GM10266 (cell line): Measurements from ENCODE around the gene ZSCAN12.

Source experiments
- DNase-seq: peaks from one replicate; pipeline ENCODE4 v3.0.0; 2012; ENCODE audit errors: extremely low spot score
- TF ChIP-seq, protein P1 (sequence below): IDR thresholded peaks from 2 replicates; pipeline ENCODE4 v1.5.1; 2012; ENCODE audit warnings: mild to moderate bottlenecking, low read depth; ENCODE audit not compliant: control insufficient read depth, insufficient read depth; ENCODE audit errors: missing control alignments

ZSCAN12 gene

DNA sequence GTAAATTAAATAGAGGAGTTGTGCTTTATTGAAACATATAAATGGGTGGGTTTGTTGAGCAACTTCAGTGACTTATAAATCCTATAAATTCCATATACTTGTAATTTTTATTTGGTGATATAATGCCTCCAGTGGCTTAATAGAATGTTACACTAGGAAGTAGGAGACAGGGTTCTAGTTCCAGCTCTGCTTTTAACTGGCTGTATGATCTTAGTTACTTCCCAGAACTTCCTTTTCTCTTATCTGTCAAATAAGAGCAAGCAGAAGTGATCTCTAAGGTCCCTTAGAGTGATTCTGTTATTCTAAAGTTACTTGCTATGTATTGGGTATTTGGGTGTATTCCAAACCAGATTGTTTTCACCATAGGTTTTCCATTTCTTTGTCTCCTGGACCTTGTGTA, 33.6 kb upstream of the ZSCAN12 start:
- TF ChIP-seq, protein P1, sequence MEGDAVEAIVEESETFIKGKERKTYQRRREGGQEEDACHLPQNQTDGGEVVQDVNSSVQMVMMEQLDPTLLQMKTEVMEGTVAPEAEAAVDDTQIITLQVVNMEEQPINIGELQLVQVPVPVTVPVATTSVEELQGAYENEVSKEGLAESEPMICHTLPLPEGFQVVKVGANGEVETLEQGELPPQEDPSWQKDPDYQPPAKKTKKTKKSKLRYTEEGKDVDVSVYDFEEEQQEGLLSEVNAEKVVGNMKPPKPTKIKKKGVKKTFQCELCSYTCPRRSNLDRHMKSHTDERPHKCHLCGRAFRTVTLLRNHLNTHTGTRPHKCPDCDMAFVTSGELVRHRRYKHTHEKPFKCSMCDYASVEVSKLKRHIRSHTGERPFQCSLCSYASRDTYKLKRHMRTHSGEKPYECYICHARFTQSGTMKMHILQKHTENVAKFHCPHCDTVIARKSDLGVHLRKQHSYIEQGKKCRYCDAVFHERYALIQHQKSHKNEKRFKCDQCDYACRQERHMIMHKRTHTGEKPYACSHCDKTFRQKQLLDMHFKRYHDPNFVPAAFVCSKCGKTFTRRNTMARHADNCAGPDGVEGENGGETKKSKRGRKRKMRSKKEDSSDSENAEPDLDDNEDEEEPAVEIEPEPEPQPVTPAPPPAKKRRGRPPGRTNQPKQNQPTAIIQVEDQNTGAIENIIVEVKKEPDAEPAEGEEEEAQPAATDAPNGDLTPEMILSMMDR, result no peak
- no peak for DNase-seq

DNA sequence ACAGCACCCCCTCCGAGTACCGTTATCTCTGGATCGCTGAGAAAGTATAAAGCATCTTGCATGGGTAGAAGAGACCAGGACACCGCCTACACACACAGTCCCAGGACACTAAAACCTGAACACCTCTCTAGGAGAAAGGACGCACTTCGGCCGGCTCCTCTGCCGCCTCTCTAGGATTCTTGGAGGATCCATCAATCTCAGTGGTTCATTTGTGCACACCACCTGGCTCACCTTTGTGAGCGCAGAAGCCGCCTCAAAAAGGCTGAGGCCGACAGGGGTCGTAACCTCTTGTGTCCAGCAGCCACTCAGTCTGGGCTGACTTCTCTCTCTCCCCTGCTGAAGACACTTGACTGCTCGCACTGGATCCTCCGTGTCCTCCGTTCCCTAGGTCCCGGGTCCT, 30.2 kb upstream of the ZSCAN12 start:
- no peak for DNase-seq
- TF ChIP-seq, protein P1, result no peak

DNA sequence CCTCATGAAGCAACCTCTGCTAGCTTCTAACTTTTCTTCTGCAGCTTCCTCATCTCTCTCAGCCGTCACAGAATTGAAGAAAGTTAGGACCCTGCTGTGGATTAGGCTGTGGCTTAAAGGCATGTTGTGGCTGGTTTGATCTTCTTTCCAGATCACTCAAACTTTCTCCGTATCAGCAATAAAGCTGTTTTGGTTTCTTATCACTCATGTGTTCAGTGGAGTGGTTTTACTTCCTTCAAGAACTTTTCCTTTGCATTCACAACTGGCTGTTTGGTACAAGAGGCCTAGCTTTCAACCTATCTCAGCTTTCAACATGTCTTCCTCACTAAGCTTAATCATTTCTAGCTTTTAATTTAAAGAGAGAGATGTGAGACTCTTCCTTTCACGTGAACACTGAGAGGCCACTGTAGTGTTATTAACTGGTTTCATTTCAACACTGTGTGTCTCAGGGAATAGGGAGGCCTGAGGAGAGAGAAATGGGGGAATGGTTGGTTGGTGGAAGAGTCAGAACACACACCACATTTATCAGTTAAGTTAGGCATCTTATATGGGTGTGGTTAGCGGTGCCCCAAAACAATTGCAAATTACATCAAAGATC, 26.5 kb upstream of the ZSCAN12 start:
- TF ChIP-seq, protein P1, result no peak
- no peak for DNase-seq

DNA sequence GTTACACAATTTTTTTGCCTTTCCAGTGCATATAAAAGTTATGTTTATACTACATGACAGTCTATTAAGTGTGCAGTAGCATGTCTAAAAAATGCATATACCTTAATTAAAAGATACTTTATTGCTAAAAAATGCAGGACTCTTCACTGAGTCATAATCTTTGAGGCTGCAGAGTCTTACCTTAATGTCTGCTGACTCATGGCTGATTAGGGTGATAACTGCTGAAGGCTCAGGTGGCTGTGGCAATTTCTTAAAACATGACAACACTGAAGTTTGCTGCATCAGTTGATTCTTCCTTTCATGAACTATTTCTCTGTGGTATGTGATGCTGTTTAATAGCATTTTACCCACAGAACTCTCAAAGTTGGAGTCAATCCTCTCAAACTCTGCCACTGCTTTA, 24.6 kb upstream of the ZSCAN12 start:
- no peak for DNase-seq
- TF ChIP-seq, protein P1, result no peak

DNA sequence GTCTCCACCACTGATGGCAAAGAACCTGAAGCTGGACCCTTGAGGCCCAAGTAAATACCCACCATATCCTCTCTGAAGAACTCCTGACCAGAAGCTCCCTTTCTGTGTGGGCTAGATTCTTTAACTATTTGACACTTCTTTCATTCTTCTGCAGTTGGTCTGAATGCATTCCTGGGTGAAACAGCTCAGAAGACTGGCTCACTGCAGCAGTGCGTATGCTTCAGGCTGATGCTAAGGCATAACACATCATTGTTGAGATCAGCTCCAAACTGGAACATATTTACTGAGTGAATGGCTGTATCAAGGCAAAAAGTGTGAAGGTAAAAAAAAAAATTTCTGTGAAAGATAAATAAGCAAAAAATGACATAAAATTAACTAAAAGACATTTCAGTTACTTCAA, 24.0 kb upstream of the ZSCAN12 start:
- no peak for DNase-seq
- TF ChIP-seq, protein P1, result no peak

DNA sequence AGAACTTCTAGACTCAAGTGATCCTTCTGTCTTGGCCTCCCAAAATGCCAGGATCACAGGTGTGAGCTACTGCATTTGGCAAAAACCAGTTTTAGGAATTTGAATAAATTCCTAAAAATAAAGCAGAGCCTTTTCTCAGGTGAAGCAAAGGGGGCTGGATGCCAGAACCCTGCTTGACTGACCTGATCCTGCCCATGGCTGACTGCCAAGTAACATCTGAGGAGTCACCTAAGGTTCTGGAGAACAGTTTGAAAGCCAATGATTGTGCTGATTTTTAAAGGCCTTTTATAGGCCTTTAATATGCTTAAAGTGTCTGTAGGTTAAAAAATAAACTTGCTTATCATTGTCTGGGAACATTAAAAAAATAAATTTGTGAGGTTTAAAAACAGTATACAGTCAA, 14.1 kb upstream of the ZSCAN12 start:
- TF ChIP-seq, protein P1, result no peak

DNA sequence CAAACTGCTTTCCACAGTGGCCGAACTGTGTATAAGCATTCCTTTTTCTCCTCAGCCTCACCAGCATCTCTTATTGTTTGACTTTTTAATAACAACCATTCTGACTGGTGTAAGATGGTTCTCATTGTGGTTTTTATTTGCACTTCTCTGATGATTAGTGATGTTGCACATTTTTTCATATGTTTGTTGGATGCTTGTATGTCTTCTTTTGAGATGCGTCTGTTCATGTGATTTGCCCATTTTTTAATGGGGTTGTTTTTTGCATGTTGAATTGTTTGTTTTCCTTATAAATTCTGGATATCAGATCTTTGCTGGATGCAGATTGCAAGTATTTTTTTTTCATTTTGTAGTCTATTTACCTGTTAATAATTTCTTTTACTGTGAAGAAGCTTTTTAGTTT, 11.2 kb upstream of the ZSCAN12 start:
- TF ChIP-seq, protein P1, result no peak
- DNase-seq, result no peak

More for the DNA sequence above, 14.1 kb upstream of the ZSCAN12 start:
- no peak for DNase-seq
